IPS-20b (cell line): ENCODE data around the gene SLA2.

ENCODE experiments used
- H3K27ac ChIP-seq: one replicate; pipeline ENCODE4 v1.5.1; 2013; ENCODE audit warnings: low read length
- H3K27me3 ChIP-seq: 2 replicates; pipeline ENCODE4 v1.6.1; 2013; ENCODE audit warnings: mild to moderate bottlenecking, low read length, inconsistent platforms; ENCODE audit not compliant: insufficient read depth
- H3K36me3 ChIP-seq: 2 replicates; pipeline ENCODE4 v1.6.1; 2013; ENCODE audit warnings: low read depth, mild to moderate bottlenecking, inconsistent platforms, low read length, moderate library complexity; ENCODE audit not compliant: insufficient read depth
- H3K4me1 ChIP-seq: 2 replicates; pipeline ENCODE4 v1.6.1; 2013; ENCODE audit warnings: mild to moderate bottlenecking, control low read depth, inconsistent platforms, low read length, moderate library complexity; ENCODE audit not compliant: insufficient read depth
- H3K4me3 ChIP-seq: 2 replicates; pipeline ENCODE4 v1.5.1; 2013; ENCODE audit warnings: mild to moderate bottlenecking, low read length, inconsistent platforms
- H3K9ac ChIP-seq: 2 replicates; pipeline ENCODE4 v1.6.1; 2013; ENCODE audit warnings: low read depth, mild to moderate bottlenecking, inconsistent platforms, low read length, moderate library complexity
- H3K9me3 ChIP-seq: 2 replicates; pipeline ENCODE4 v1.6.1; 2013; ENCODE audit warnings: mild to moderate bottlenecking, low read depth, low read length, inconsistent platforms; ENCODE audit not compliant: insufficient read depth

SLA2 gene

DNA sequence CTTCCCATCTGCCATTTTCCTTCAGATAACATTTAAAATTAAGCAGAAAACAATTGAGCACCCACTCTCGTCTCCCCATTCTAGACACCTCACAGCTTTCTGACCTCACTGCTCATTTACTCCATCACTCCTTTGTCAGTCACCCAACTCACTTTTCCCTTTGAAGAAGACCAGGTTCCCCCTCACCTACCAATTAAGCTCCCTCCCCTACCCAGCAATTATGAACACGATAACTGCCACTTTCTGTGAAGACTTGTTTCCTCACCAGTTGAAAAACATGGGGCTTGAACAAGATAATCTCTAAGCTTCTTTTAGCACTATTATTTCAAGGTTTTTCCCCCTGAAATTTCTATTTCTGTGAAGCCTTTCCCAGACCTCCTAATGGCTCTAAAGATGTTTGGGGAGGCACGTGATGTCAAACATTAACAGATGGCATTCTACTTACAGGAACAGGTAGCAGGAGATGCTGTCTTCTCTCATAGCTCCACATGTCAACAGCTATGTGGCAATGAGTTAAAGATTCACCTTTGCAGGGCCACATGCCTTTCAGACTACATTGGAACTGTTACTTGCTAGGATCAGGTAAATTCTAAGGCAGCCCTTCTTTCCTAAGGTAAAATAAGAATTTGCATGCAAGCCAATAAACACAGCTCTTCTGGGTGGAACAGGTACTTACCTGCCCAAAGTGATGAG lies 24.8 kb upstream of the SLA2 start:
- Histone ChIP-seq H3K27ac (no peak overlapping the region), H3K4me1 (no peaks in the 10 kb centered on the region), H3K27me3 (no peaks in the 10 kb centered on the region), H3K4me3 (no peak overlapping the region), H3K36me3 (peaks cover 9% of the 10 kb centered on the region; the same call in 1 of the 2 replicates), H3K9me3 (no peaks in the 10 kb centered on the region), H3K9ac (no peak overlapping the region)

DNA sequence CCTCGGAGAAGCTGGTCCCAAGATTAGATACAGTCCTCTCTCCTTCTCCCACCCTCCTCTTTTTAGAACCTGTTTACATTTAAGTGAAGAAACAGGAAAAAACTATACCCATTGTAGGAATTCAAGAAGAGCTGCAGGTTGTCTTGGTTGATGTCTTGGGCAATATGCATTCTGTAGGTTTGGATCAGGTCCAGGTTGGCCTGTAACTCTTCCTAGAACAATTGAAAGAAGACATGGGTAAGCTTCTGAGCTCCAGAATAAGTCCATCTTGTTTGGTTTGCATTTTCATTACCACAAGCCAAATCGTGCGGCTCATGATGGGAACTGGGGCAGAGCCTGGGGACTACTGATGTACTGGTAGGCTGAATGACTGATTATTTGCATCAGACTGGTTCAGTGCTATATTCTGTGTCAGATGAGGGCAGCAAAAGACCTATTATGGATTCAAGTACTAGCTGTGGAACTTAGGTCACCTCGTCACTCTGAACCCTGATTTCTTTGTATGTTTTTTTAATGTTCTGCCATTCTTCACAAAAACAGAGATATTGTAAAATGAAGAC lies 20.3 kb upstream of the SLA2 start:
- H3K4me3 ChIP-seq = no peak overlapping the region
- no peaks in the 10 kb centered on the region for H3K9me3 ChIP-seq
- H3K36me3 ChIP-seq = peaks cover 21% of the 10 kb centered on the region
- H3K27ac ChIP-seq = no peak overlapping the region
- no peaks in the 10 kb centered on the region for H3K27me3 ChIP-seq
- H3K4me1 ChIP-seq = no peaks in the 10 kb centered on the region
- no peak overlapping the region for H3K9ac ChIP-seq

DNA sequence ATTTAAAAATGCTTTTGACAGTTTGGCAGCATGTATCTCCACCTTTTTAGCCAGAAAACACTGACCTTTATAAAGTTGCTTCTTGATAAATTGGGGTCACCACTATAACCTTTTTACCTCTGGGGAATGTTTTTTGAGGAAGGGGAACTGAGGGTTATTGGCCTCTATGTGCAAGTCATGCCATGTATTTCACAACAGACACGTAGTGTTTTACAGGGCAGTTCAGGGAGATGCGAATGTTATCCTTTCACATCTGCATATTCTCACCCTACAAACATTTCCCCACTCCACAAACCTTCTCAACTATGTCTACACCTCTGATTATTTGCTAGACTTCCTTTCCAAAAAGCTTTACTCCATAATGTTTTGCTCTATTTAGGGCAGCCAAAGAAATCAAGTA lies 17.0 kb upstream of the SLA2 start:
- Histone ChIP-seq H3K4me1 (no peaks in the 10 kb centered on the region), H3K36me3 (peaks cover 17% of the 10 kb centered on the region), H3K9me3 (no peaks in the 10 kb centered on the region), H3K27ac (no peak overlapping the region), H3K4me3 (no peak overlapping the region), H3K9ac (no peak overlapping the region), H3K27me3 (no peaks in the 10 kb centered on the region)

GRCh38 chr20:36658300-36658699 lies 12.3 kb upstream of the SLA2 start:
- H3K27ac ChIP-seq = no peak overlapping the region

GRCh38 chr20:36656733-36657132 lies 10.7 kb upstream of the SLA2 start:
- H3K9ac ChIP-seq = no peak overlapping the region
- no peaks in the 10 kb centered on the region for H3K9me3 ChIP-seq
- H3K27ac ChIP-seq = no peak overlapping the region
- H3K27me3 ChIP-seq = no peaks in the 10 kb centered on the region
- H3K36me3 ChIP-seq = peaks cover 3% of the 10 kb centered on the region; the same call in 1 of the 2 replicates
- H3K4me3 ChIP-seq = no peak overlapping the region
- no peaks in the 10 kb centered on the region for H3K4me1 ChIP-seq

More at GRCh38 chr20:36658300-36658699, 12.3 kb upstream of the SLA2 start:
- Histone ChIP-seq H3K9ac (no peak overlapping the region), H3K4me1 (no peaks in the 10 kb centered on the region), H3K27me3 (no peaks in the 10 kb centered on the region), H3K4me3 (no peak overlapping the region), H3K9me3 (no peaks in the 10 kb centered on the region), H3K36me3 (no peaks in the 10 kb centered on the region; the same call in 1 of the 2 replicates)

- Histone ChIP-seq H3K36me3 (peaks cover 3% of the 10 kb centered on the region; the same call in 1 of the 2 replicates), H3K9ac (no peak overlapping the region), H3K4me1 (no peaks in the 10 kb centered on the region)
These were observed 9.0 kb upstream of the SLA2 start for GRCh38 chr20:36655004-36655403.

DNA sequence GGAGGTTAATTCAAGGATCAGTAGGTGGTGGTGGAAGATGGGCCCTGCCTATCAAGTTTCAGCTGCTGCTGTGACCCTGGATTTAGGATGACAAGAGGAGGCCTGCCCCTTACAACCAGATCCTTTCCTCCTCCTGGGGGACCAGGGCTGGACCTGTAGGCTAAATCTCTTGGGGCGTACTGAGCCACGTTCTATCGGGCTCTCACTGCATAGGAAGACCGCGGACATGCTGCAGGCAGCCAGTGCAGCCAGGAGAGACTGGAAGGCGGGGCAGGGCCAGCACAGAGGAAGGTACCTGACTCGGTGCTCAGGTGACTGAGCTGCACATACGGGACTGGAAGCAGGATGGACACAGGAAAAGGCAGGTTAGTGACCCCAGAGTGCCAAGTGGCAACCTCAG lies 8.5 kb upstream of the SLA2 start:
- Histone ChIP-seq H3K27ac (no peak overlapping the region), H3K4me3 (no peak overlapping the region), H3K27me3 (no peaks in the 10 kb centered on the region), H3K9me3 (no peaks in the 10 kb centered on the region), H3K4me1 (no peaks in the 10 kb centered on the region), H3K36me3 (0 out of 2 replicates have a peak, but pooled peaks cover 3% of the 10 kb centered on the region), H3K9ac (no peak overlapping the region)

More at GRCh38 chr20:36655004-36655403, 9.0 kb upstream of the SLA2 start:
- Histone ChIP-seq H3K4me3 (no peak overlapping the region), H3K27ac (no peak overlapping the region), H3K9me3 (no peaks in the 10 kb centered on the region), H3K27me3 (no peaks in the 10 kb centered on the region)

GRCh38 chr20:36653456-36653855 lies 7.5 kb upstream of the SLA2 start:
- no peak overlapping the region for H3K4me3 ChIP-seq
- 0 out of 2 replicates have a peak, but pooled peaks cover 3% of the 10 kb centered on the region for H3K36me3 ChIP-seq
- H3K9ac ChIP-seq = no peak overlapping the region; the same call in 1 of the 2 replicates
- no peak overlapping the region for H3K27ac ChIP-seq
- no peaks in the 10 kb centered on the region for H3K9me3 ChIP-seq
- no peaks in the 10 kb centered on the region for H3K27me3 ChIP-seq
- no peaks in the 10 kb centered on the region for H3K4me1 ChIP-seq

DNA sequence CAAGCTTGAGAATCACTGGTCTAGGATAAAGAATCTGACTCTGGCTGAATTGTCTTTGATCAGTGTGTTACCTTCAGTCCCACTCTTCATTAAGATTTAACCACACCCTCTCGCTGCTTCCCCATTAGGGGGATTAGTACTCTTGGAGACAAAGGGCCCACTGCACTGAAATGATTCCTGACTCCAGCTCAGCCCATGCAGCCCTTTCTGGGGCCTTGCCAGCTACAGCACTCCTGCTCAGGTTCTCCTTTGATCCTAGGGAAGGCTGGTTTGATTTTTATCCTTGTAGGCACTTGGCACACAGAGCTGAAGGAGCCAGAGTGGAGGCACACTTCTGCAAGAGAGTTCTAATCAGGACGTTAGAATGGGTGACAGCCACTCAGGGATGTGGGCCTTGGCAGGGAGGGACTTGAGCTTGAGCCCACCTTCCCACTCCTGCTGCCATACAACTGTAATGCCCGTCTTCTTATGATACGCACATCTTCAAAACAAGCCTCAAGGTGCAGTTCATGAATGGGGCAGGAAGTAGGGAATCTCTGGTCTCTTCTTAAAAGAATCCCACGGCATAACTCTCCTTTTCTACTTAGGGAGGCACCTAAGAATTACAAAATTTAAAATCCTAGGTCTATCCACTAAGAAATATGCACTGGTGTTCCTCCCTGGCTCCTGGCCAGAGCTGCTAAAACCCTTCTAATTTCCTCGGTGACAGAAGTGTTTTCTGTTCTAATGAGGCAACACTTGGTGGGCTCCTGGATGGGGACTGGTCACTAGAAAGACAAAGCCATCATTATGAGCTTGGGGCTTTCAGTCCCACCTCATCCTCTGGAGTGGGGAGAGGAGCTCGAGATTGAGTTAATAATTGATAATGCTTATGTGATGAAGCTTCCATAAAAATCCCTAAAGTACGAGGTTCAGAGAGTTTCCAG lies 1.5 kb upstream of the SLA2 start:
- Histone ChIP-seq H3K4me1 (peaks cover 9% of the 10 kb centered on the region; the same call in 1 of the 2 replicates), H3K36me3 (no peaks in the 10 kb centered on the region), H3K4me3 (no peak overlapping the region), H3K27me3 (no peaks in the 10 kb centered on the region), H3K9ac (no peak overlapping the region), H3K27ac (no peak overlapping the region), H3K9me3 (no peaks in the 10 kb centered on the region)

DNA sequence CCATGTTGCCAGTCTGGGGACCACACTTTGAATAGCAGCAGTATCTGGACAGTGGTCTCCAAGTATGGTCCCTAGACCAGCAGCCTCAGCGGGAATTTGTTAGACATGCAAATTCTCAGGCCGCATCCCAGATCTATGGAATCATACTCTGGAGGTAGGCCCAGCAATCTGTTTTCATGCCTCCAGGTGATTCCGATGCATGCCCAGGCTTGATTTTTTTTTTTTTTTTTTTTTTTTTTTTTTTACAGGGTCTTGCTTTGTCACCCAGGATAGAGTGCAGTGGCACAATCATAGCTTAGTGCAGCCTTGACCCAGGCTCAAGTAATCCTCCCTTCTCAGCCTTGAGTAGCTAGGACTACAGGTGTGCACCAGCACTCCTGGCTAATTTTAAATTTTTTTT lies 682 bp upstream of the SLA2 start:
- Histone ChIP-seq H3K9me3 (no peaks in the 10 kb centered on the region), H3K27me3 (no peaks in the 10 kb centered on the region), H3K4me3 (no peak overlapping the region), H3K4me1 (peaks cover 9% of the 10 kb centered on the region; the same call in 1 of the 2 replicates), H3K36me3 (no peaks in the 10 kb centered on the region), H3K27ac (no peak overlapping the region), H3K9ac (no peak overlapping the region)

- no peak overlapping the region for H3K27ac ChIP-seq
- H3K36me3 ChIP-seq = no peaks in the 10 kb centered on the region
- H3K4me1 ChIP-seq = peaks cover 9% of the 10 kb centered on the region; the same call in 1 of the 2 replicates
- no peak overlapping the region for H3K4me3 ChIP-seq
- no peaks in the 10 kb centered on the region for H3K27me3 ChIP-seq
- no peaks in the 10 kb centered on the region for H3K9me3 ChIP-seq
- H3K9ac ChIP-seq = no peak overlapping the region
These were observed 643 bp downstream of the SLA2 start for GRCh38 chr20:36645353-36645752.
